AG08396 (cell line): ENCODE data around the gene TTC23.
"Not testable (repeated sequence)": the region's sequence is repeated elsewhere in the genome, so short reads cannot be mapped to it uniquely, and the experiment has no call there.

Experiments
- DNase-seq: peaks from one replicate; pipeline ENCODE4 v3.0.0; 2012; ENCODE audit warnings: low spot score, mixed read lengths

The TTC23 gene

DNA sequence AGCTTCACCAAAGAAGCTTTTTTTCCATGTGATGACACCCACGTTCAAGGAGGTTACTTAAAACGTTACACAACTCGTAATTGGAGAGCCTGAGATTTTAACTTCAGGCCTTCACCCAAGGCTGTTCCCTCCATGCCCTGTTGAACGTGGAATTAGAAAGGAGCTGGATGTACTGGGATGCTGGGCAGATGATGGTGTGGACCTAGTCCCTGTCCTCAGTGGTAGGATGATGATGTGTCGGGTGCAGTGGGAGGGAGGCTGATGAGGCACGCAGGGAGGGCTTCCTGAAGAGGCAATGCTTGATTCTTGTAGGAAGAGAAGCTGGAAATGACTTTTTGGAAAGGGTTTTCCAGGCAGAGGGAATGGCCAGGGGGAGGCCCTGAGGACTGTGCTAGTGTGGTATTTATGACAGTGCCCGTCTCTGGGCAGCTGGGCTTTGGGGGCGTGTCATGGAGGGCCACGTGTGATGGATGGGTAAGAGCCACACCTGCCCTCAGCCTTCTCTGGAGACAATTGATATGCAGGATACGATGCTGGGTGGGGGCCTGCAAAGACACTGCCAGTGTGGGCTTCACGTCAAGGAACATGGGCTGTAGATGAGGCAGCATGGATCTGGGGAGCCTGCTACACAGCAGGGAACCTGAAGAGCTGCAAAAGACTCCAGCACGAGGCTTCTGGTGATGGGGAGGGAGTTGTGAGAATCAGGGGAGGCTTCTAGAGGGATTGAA is 129.2 kb downstream of the TTC23 start:
- no peak for DNase-seq

DNA sequence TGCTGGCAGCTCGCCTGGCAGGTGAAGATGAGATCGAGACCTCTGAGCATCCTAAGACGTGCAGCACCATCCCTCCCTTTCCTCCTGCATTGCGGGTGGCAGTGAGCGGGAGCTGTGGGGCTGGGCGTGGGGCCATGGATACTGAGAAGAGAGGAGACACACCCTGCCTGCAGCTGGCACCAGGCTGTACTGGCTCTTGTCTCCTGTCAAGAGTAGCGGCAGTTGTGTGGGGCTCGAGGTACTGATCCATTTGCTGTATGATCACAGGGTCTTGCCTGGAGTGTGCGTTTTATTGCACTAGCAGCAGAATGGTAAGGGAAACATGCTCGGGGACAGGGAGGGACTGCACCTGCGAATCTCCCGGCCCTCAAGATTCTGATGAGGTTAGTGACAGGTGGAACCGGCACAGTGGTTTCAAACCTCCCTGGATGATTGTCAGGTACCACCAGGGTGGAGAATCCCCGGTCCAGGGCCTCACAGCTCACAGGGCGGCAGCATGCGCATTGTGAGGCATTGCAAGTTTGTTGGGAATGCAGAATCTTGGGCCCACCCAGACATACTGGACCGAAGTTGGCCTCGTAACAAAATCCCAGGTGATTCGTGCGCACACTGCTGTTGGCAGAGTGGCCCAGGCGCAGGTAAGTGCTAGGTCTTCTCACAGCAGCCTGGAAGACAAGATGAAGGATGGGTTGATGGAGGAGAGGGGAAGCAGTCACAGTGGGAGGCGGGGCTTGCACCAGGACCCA is 130.4 kb downstream of the TTC23 start:
- no peak for DNase-seq

DNA sequence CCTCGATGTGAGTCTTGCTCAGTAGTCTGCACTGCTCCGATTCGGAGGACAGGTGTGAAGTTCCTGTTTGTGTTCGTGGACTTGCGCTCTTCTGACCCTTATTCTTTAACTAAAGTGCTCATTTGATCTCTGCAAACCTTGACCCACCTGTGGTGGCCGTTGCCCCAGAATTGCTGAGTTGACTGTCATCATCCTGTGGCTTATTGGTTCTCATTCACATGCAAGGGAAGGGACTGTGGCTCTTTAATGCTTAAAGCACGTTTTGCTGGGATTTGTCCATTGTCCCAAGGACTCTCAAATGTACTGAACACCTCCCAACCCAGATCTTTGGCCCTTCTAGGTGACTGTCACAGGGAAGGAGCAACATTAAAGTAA is 131.1 kb downstream of the TTC23 start:
- no peak for DNase-seq

DNA sequence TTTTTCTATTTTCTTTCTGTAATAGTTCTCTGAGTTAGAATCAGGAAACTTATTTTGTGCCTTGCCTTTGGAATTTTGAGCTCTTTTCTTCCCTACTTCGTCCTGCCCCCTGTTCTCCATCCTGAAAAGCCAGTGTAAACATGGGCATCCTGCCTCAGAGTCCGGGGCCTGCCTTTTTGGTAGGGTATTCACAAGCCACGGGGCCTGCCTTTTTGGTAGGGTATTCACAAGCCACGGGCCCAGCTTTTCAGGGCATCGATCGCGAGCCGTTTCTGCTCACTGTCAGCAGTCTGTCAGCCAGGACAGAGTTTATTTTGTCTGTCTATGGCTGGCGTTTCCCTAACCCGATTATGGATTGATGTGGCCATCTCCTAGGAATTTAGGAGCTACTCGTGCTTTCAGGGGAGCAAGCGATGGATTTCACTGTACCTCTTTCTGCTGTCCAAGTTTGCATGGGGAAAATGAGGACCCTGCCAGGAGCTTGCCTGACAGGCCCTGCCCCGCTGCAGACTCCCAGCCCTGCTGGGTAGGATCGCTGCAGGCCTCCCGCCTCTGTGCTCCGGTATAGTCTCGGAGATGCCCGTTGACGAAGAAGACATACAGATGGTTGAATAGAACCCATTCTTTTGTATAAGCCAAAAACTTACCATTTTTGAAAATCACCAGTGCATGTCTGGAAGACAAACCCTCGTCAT is 131.7 kb downstream of the TTC23 start:
- no peak for DNase-seq

DNA sequence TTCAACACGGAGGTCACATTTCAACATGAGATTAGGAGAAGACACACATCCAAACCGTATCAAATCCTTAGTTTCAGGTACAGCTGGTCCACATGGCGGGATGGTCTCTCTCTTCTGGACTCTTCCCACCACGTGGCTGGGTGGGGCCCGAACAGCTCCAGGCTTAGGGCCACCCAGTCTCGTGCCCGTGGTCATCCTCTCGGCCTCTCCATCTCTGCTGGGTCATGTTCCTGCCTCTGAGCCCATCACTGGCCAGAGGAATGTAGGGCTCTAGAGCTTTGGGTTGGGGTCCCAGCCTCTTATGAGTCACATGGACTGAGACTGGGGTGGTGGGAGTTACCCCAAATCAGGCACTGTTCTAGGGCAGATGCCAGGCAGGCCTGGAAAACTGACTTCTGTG is 132.3 kb downstream of the TTC23 start:
- DNase-seq: no peak

DNA sequence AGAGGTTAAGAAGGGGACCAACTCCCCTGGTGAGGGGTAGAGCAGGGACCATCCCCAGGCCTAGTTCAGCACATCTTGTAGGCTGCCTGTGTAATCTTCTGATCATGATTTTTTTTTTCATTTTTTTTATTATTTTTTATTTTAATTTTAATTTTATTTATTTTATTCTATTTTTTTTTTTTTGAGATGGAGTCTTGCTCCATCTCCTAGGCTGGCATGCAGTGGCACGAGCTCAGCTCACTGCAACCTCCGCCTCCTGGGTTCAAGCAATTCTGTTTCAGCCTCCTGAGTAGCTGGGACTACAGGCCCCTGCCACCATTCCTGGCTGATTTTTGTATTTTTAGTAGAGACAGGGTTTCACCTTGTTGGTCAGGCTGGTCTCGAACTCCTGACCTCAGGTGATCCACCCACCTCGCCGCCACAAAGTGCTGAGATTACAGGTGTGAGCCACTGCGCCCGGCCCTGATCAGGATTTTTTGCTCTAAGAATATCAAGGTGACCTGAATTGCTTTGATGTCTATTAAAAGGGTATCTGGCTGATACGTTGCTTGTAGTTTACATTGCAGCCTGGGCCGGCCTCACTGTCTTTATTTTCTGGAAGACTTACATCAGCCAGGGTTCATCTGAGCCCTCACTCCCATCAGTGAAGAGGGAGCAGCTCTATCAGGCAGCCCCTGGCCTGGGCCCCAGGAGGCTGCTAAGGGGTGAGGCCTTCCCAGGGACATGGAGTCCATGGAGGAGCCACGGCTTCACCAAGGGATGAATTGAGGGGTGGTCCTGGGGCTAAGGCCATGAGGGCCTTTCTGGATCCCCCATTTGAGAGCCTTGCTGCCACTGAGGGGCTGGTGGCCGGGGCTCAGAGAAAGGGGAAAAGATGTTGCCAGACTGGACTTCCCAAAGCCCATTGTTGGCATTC is 133.8 kb downstream of the TTC23 start:
- DNase-seq: no peak

DNA sequence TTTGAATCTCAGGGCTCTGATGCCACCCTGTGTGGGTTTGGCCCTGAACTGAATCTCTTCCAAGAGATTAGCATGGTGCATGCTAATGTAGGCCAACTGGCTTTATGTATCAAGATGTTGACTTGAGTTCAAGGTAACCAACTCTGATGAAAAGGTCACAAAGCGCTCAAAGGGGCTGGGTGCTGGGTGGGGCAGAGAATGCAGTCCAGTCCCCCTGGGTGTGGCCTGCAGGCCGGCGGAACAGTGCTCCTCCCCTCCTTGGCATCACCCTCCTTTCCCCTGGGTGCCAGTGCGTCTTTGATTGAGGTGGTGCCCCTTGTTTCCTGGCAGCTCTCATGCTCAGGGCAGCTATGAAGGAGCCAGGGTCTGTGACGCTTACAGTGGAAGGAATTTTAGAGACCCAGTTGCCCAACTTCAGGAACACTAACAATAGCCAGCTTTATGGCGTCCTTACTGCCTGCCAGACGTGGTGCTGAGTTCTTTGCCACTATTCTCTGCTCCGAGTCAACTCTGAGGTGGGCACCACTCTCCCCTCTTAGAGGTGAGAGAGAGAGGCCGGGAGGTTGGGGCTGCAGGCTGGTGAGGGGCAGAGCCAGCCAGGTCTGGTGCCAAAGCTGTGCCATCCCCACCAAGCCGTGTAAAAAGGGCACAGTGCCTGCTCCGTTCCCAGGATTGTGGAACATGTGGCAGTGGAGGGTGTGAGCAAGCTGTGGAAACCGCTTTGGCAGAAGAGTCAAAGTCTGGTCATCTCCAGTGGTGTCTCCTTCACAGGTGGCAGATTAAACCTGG is 134.7 kb downstream of the TTC23 start:
- no peak for DNase-seq

DNA sequence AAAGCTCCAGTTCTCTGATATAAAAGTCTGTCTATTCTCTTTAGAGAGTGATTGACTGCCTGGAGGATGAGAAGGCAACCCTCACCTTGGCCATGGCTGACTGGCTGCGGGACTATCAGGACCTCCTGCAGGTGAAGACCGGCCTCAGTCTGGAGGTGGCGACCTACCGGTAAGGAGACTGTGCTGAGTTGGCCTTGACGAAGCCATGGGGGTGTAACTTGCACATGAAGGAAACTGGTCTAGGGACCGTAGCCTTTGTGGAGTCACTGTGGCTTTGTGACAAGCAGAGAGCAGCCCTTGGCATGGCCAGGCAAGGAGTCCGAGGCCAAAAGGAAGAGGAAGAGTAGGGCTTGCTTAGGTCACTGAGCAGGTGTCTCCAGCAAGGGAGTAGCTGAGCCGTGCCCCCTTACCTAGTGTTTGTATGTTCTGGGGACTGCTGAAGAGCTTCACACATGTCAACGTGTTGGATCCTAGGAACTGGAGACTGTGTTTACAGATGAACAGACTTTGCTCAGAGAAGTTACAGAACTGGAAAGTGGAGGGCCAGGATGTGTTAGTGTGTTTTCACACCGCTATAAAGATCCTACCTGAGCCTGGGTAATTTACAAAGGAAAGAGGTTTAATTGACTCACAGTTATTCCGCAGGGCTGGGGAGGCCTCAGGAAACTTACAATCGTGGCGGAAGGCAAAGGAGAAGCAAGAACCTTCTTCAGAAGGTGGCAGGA is 135.7 kb downstream of the TTC23 start:
- DNase-seq: no peak

DNA sequence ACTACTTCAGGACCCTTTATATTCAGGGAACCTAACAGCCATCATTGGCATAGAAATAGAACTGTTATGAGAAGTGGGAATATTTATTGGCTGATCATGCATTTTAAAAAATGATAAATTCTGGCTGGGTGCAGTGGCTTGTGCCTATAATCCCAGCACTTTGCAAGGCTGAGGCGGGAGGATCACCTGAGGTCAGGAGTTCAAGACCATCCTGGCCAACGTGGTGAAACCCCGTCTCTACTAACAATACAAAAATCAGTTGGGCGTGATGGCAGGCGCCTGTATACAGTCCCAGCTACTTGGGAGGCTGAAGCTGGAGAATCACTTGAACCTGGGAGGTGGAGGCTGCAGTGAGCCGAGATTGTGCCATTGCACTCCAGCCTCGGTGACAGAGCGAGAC is 137.7 kb downstream of the TTC23 start:
- not testable (repeated sequence) for DNase-seq

DNA sequence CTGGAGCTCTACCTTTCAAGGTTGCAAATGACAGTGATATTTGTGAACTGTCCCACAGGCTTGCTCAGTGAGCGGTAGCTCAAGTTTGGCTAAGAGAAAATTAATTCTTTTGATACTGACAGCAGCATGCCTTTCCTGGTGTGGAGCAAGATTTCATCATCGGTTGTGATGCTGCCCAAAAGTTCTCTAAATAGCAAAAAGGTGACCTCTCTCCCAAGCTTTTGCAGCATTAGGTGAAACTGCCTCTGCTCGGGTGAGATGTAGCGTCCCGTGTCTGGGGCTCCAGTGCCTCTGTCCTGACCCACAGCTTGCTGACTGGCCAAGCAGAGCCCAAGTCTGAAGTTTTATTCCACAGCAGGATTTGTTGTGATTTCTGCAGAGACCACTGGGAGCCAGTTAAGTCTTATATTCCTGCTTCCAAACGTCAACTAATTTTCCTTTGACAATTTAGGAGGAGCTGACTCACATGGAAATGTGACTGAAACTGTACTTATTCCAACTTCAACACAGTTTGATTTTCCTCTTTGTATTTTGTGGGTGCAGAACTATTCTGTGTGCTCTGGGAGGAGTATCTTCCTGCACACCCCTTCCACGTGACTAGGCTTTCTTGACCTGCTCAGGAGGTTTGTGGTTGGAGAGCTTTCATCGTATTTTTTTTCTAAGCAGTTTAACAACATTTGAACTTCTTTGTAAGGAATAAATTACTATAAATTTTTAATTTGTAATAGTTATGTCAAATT is 138.6 kb downstream of the TTC23 start:
- DNase-seq: no peak

DNA sequence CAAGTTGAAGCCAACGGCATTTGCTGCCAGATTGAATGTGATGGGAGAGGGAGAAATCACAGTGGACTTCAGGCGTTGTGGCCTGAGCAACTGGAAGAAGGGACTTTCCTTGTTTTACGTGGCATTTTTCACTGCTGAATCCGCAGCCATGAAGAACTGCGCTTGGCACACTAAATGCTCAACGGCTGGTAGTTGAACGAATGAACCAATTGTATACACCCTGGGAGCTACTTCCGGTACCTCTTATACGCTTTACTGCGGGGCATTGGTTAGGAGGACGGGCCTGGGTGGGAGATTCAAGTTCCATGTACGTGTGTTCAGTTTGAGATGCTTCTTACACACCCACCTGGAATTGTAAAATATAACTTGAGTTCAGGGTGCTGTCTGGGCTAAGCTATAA is 139.3 kb downstream of the TTC23 start:
- no peak for DNase-seq

DNA sequence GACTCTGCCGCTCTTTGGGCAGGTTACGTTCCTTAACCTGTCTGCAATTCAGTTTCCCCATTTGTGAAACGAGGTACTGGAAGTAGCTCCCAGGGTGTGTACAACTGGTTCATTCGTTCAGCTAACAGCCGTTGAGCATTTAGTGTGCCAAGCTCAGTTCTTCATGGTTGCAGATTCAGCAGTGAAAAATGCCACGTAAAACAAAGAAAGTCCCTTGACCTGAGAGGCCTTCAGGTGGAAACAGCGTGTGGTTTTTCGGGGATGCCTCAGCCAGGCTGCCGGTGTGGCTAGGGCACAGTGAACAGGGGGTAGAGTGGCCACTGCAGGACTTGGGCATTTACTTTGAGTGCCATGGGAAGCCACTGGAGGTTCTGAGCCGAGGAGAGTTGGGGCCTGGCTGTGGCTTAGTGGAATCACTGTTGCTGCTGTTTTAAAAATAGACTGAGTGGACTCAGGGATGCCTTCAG is 139.8 kb downstream of the TTC23 start:
- no peak for DNase-seq

DNA sequence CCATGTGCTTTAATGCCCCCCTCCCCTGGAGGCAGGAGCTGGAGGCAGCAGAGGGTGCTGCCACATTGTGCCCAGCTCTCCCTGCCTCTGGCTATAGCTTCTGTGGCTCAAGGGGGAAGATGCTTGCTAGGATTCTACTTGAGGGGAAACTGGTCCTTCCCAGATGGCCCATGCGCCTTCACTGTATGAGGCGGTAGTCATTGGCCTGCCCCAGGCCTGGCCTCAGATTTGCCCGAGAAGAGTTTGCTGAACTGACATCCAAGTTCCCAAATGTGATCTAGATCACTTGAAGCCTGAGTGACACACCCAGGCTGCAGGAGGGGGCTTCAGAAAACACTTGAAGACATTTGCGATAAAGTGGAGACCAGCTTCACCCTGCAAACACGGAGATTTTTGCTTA is 140.4 kb downstream of the TTC23 start:
- no peak for DNase-seq

DNA sequence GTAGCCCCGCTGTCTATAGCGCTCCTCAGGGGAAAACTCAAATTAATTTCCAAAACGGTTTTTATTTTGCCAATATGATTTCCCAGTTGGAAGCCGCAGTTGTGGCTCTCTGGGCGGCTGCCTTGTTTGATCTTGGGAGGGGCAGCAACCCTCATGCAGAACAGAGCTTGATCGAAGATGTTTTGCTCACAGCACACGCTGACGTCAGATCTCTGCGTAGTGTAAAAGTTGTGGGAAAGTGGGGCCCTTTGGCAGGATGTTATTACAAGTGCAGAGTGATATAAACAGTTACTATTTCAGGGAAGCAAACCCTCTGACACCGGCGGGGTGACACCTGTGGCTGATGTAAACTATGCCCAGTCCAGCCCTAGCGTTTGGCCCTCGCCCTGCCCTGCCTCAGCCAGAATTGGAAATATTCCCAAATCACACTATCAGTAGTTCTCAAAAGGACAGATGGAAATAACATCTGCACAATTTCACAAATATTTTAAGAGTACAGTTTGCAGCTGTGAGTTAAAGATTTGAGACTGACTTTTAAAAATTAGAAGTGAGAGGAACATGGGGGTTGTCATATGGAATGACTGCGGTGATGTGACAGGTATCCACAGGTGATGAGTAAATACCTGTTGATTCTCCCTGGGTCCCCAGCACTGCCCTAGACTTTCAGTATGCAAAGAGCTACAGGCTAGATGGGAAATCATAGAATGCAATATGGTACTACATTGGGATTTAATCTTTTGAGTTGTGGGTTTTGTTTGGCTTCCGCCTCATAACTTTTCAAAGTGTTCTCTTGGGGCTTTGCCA is 142.8 kb downstream of the TTC23 start:
- peak; percentile 59 for DNase-seq

DNA sequence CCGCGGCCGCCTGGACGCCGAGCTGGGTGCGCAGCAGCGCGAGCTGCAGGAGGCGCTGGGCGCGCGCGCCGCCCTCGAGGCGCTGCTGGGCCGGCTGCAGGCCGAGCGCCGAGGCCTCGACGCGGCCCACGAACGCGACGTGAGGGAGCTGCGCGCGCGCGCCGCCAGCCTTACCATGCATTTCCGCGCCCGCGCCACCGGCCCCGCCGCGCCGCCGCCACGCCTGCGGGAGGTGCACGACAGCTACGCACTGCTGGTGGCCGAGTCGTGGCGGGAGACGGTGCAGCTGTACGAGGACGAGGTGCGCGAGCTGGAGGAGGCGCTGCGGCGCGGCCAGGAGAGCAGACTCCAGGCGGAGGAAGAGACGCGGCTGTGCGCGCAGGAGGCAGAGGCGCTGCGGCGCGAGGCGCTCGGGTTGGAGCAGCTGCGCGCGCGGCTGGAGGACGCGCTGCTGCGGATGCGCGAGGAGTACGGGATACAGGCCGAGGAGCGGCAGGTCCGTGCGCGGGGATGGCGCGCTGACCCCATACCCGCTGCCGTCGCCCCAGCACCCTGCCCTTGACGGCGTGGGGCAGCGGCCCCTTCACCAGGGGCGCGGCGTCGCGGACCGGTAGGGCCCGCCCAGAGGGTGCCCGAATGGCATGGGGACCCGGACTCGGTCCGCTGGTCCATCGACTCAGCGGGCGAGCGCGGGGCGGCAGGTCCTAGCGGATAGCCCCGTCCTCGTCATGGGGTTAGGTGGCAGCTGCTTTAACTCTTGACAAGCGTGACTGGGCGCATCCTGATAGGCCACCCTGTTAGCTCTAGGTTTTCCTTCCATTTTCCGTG is 143.7 kb downstream of the TTC23 start:
- DNase-seq: peak; percentile 69

DNA sequence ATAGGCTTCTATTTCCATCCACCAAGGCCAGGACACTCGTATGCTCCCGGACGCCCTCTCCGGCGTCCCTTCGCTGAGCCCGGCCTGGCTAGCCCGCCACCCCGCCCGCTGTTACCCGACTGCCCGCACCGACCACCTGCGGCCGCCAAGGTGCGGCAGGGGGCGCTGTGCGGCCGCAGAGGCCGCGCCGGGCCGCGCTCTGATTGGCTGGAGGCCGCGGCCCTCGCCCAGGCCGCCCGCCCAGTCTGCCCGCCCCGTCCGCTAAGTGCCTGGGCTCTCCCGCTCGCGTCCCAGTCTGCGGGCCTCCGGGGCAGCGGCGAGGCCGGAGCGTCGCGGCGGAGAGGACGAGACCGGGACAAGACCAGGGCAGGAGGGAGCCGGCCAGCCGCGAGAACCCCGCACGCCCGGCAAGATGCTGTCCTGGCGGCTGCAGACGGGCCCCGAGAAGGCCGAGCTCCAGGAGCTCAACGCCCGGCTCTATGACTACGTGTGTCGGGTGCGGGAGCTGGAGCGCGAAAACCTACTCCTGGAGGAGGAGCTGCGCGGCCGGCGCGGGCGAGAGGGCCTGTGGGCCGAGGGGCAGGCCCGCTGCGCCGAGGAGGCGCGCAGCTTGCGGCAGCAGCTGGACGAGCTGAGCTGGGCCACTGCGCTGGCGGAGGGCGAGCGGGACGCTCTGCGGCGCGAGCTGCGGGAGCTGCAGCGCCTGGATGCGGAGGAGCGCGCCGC is 144.4 kb downstream of the TTC23 start, which contains the start of gene SYNM:
TSS of gene SYNM (plus strand) at position 293 of the 726 bp plus-strand sequence. CDS start at position 413, 120 bp downstream.
- DNase-seq: peak; percentile 94

DNA sequence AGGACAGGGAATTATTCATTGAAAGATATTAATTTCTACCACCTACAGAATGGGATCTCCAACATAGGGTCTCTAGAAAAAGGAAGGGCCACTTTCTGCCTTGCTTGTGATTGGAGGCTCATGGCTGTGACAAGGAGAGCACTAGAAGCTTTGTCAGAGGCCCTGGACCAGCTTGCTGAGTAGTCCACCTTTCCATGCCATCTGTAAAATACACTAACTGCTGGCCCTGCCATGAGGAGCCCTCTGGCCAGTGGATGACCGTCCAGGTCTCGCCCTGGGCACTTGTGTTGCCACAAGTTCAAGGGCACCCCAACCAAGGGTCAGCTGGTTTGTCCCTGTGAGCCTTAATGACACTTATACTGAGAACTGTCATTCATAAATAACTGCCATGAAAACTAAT is 146.1 kb downstream of the TTC23 start:
- no peak for DNase-seq
